ENCODE data around the gene PPARD.

DNA sequence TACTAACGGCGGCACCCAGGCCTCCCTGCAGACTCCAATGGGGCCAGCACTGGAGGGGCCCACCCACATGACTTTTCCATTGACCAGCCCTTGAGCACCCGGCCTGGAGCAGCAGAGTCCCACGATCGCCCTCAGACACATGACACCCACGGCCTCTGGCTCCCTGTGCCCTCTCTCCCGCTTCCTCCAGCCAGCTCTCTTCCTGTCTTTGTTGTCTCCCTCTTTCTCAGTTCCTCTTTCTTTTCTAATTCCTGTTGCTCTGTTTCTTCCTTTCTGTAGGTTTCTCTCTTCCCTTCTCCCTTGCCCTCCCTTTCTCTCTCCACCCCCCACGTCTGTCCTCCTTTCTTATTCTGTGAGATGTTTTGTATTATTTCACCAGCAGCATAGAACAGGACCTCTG lies 83.7 kb downstream of the PPARD start:
- TF ChIP-seq, protein P1, sequence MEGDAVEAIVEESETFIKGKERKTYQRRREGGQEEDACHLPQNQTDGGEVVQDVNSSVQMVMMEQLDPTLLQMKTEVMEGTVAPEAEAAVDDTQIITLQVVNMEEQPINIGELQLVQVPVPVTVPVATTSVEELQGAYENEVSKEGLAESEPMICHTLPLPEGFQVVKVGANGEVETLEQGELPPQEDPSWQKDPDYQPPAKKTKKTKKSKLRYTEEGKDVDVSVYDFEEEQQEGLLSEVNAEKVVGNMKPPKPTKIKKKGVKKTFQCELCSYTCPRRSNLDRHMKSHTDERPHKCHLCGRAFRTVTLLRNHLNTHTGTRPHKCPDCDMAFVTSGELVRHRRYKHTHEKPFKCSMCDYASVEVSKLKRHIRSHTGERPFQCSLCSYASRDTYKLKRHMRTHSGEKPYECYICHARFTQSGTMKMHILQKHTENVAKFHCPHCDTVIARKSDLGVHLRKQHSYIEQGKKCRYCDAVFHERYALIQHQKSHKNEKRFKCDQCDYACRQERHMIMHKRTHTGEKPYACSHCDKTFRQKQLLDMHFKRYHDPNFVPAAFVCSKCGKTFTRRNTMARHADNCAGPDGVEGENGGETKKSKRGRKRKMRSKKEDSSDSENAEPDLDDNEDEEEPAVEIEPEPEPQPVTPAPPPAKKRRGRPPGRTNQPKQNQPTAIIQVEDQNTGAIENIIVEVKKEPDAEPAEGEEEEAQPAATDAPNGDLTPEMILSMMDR (IDR thresholded peaks at IDR 0.05; ENCODE audit: low read depth, low read length): no peak
- TF ChIP-seq POLR2A (IDR thresholded peaks at IDR 0.05; ENCODE audit: extremely low read depth, insufficient read length): no peak
